ENCODE measurements around the gene RAB7A.
"Not testable (repeated sequence)": the region's sequence is repeated elsewhere in the genome, so short reads cannot be mapped to it uniquely, and the experiment has no call there.

The RAB7A gene

DNA sequence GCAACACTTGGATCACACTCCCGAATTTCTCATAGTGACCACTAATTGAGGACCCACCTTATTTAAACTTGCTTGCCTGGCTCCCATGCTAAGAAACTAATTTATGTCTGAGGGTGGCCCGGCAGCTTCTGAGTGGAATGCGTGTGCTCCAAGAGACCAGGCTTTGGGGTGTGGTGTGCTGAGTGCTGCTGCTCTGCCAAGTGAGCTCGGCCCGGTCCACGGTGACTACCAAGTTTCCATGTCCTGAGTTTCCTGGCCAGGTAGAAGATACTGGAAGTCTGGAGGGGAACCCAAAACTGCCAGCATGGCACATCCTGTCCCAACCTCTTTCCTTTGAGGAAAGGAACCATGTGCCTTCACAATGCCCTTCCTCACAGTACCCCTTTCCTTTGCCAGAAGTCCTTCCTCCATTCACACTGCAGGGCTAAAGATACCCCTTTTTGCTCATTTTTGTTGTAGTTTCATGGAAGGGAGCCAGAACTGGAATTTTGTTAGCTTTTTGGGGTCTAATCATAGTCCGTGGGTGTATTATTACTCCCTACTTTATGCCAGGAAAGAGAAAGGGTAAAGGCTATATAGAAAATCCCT, 94.4 kb downstream of the RAB7A start:
- no peak for DNase-seq (ENCODE audit: low spot score)

DNA sequence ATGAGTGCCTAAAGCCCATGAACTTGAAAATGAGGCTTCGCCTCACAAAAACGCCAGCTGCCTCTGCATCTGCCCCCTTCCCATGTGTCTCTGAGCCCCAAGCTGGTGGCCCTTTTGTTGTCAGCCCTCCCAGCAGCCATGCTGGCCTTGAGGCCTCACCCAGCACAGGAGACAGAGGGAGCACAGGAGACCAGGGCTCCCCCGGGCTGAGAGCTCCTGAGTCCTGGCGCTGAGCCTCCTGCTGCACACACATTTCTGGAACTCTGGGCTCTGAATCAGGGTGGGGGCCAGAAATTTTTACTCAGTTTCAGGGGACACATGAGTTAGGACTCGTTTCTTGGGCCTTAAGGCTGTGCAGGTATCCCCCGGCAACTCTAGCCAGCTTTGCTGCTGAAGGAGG, 97.0 kb downstream of the RAB7A start:
- DNase-seq (ENCODE audit: low spot score) = no peak

DNA sequence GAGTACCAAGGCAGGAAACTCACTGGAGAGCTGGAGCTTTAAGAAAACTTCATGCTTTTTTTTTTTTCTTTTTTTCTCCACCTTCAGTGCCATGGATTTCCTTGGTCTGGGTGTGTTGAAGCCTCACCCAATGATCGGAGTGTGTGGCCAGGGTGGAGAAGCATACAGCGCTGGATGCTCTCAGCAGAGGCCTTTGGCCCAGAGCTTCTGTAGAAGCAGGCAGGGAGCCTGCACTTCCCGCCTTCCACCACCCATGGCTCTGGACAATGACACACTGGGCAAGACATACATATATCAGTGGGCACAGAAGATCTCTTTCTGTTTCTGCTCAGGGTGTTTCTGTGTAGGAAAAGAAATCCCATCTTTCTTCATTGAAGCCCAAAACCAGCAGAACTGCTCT, 97.6 kb downstream of the RAB7A start:
- DNase-seq (ENCODE audit: low spot score) = no peak

DNA sequence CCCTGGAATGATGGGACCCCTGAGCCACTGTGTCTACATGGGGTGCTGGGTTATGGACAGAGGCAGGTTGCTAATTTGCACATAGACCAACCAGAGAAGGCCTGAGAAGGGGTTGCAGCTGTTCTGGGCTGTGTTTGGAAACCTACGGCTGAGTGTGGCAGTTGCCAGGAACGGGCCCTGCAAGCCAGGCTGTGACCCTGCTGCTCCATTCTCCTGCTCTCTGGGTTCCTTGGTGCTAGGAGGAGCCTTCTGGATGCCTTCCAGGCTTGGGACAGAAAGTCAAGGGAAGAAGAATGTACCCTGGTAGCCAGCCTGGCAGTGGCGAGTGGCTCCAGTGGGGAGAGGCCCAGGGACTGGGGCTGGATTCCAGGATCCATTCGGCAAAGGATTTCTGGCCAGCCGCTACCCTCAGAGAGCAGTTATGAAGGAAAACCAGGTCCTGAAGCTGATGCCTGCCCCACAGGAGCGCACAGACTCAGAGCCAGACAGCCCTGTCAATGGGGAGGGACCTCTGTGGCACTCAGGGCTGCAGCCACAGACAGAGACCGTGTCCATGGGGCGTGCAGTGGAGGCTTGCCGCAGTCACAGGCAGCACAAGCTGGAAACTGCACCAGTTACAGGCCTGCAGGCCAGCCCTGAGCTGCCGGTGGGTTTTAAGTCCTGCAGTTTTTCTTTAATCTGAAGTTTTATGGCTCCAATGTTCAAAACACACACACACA, 98.3 kb downstream of the RAB7A start:
- no peak for DNase-seq (ENCODE audit: low spot score)

DNA sequence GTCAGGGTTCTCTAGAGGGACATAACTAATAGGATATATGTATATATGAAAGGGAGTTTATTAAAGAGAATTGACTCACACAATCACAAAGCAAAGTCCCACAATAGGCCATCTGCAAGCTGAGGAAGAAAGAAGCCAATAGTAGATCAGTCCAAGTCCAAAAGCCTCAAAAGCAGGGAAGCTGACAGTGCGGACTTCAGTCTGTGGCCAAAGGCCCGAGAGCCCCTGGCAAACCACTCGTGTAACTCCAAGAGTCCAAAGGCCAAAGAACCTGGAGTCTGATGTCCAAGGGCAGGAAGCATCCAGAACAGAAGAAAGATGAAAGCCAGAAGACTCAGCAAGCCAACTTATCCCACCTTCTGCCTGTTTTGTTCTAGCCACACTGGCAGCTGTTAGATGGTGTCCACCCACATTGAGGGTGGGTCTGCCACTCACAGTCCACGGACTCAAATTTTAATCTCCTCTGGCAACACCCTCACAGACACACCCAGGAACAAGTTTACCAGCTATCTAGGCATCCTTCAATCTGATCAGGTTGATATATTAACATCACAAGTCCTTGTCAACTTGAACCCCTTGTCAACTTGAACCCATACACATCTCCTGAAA, 99.2 kb downstream of the RAB7A start:
- DNase-seq (ENCODE audit: low spot score) = no peak

DNA sequence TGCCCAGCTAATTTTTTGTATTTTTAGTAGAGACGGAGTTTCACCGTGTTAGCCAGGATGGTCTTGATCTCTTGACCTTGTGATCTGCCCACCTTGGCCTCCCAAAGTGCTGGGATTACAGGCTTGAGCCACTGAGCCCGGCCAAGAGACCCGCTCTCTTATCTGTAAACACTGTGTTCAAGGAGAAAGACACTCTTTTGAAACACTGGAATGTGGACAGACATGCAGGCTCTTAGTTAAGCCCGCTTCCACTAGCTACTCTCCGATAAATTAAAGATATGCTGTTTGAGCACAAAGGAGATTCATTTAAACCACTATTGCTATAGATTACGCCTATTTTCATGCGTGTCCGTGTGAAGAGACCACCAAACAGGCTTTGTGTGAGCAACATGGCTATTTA, 103.1 kb downstream of the RAB7A start:
- DNase-seq (ENCODE audit: low spot score) = not testable (repeated sequence)

- not testable (repeated sequence) for DNase-seq (ENCODE audit: low spot score)
These were observed 104.1 kb downstream of the RAB7A start for GRCh38 chr3:128829925-128830625.

GRCh38 chr3:128830762-128831161, 104.8 kb downstream of the RAB7A start:
- not testable (repeated sequence) for DNase-seq (ENCODE audit: low spot score)

- DNase-seq (ENCODE audit: low spot score) = not testable (repeated sequence)
These were observed 107.0 kb downstream of the RAB7A start for GRCh38 chr3:128832979-128833378.

DNA sequence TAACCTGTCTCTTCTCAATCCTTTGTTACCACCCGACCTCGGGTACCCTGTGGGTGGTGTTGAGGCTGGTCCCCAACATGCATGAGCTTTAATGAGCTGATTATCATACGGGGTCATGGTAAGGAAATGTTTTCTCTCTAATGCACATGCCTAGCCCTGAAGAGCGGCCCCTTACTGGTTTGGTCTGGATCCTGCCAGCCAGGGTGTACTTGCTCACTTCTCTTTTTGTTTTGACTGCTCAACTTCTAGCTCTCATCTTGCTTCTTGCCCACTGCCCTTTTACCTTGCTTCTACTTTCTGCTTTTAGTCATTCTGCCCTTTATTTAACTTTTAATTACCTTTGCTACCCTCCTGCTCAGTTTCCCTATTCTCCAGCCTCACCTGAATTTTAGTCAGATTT, 109.1 kb downstream of the RAB7A start:
- DNase-seq (ENCODE audit: low spot score) = no peak

GRCh38 chr3:128841926-128842920, 116.2 kb downstream of the RAB7A start:
- DNase-seq (ENCODE audit: low spot score) = no peak

DNA sequence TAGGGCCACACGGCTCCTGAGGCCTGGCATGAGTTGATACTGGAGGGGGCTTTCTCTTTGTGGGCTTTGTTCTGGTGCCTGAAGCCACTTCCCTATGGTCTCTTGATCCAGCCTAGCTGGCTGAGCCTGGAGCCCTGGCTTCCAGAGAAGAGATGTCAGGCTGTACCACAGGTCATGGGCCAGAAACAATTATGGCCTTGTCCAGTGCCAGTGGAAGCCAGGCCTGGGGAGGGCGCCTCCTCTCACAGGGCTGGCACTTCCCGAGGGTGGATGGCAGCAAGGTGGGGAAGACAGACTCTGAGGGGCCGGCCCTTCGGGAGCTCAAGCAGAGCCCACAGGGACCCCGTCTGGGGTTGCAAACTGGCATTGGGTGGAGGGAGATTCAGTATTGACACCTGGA, 118.5 kb downstream of the RAB7A start:
- no peak for DNase-seq (ENCODE audit: low spot score)

DNA sequence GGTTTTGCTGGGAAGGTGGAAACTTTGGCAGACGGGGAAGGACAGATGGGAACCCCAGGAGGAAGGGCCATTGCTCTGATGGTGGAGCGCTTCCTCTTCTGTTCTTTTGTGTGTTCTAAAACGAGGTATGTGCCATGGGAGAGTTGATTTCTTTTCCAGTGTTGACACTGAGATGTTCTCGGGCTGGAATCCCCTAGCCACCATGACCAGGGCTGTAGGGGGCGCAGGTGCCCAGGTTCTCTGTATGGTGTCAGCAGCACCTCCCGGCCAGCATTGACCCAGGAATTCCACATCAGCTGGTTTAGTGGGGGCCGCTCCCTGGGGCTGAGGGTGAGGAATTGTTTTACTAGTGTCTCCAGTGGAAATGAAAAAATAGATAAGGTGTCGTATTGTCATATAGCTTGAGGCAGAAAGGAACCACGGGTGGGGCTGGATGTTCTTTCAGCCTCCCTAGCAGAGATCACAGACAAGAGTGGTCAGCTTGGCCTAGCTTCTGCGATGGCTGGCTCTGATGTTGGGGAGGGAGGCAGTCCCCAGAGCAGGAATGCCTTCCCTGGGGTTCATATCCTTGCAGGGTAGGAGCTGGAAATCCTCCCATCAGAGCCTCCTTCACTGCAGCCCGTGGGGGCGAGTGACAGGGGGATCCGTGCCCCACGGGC, 119.3 kb downstream of the RAB7A start:
- no peak for DNase-seq (ENCODE audit: low spot score)

DNA sequence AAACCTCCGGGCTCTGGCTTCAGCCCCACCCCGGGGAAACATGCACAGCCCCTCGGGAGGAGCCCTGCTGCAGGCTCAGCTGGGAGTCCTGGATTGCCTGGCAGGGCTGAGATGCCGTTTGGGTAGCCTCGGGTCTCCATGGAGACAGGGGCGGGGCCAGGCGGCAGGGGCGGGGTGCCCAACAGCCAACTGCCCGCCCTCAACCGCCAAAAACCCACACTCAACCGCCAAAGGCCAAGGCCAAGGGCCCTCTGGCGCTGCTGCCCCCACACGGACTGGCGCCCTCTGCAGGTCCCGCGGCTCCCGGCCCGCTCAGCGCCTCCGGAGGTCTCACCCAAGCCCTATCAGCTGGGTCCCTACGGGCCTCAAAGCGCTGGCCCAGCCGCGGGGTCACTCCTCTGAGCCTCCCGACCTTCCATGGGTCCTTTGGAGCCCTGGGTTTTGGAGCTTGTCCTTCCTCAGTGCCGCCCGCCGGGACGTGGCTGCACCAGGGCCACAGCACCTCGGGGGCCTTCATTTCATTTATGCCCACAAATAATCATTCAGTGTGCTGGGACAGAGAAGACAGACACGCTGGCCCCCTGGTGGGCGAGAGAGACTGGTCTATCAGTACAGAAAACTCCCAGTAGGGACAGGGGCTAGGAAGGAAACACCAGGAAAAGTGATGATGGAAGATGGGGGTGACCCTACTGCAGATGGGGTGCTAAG, 119.9 kb downstream of the RAB7A start:
- DNase-seq (ENCODE audit: low spot score) = peak; percentile 95

GRCh38 chr3:128846486-128846891, 120.5 kb downstream of the RAB7A start:
- no peak for DNase-seq (ENCODE audit: low spot score)

GRCh38 chr3:128847666-128848370, 121.8 kb downstream of the RAB7A start:
- no peak for DNase-seq (ENCODE audit: low spot score)

DNA sequence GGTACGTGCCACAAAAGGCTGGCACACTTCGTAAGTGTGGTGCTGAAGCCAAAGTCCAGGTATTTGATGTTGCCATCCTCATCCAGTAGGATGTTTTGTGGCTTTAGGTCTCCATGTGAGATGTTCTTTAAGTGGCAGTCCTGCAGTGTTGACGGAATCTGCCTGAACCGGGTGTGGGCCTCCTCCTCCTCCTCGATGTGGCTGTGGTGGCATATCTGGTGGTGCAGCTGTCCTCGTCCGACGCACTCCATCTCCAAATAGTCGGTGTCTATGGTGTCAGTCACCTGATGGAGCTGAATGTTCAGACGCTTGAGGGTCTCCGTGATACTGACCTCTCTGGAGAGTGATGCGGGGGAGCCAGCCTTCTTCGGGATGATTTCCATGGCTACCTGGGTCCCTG, 123.0 kb downstream of the RAB7A start:
- no peak for DNase-seq (ENCODE audit: low spot score)

DNA sequence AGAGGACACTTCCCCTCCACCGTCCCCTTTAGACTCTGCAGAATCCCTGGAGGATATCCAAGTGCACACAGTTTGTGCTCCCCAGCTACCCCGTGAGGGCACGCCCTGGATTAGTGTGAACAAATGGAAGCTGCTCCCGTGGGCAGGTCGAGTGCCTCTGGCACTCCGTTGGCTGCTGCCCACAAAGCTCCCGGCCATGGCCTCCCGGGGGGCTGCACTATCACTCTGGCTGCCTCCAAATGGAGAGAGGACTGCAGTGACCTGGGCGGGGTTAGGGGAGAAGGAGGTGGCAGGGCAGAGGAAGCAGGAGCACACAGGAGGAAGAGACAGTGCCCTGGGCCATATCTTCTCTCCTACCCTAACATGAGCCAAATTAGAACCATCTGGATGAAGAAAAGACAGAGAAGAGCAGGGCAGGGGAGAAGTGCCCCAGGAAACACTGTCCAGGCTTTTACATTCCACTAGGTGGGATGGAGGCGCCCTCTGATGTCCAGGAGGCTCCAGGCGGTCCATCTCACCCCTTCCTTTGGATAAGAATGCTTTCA, 124.0 kb downstream of the RAB7A start:
- peak; percentile 35 for DNase-seq (ENCODE audit: low spot score)

DNA sequence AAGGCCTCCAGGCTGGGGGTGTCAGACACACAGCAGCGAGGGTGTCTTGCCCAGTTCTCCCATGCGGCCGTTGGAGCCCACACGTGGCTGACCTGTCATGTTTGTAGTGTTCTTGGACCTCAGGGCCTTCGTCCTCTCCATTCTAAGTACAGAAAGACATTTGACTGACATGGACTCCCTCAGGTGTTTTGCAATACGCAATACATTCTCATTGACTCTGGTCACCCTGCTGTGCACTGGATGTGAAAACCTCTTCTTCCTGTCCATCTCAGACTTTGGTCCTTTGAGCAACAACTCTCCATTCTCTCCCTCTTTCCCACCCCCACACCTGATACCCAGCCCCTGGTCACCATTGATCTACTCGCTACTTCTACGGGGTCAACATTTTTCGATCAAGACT, 124.6 kb downstream of the RAB7A start:
- no peak for DNase-seq (ENCODE audit: low spot score)

DNA sequence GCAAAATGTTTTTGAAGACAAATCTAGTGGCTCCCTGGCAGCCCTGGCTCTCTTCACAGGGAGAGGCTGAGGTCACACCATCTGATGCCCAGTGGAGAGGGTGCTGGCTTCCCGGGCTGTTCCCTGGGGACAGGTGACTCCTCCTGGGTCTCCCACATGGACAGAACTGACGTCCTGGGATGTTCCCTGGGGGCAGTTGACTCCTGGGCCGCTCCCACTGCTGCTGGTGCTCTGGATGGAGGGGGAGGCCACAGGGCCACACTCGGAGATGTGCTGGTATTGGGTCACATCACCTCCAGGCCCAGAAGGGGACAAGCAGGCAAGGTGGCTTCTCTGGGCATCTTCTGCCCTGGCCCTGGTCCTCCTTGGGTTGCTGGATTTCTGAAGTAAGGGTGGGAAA, 125.6 kb downstream of the RAB7A start:
- no peak for DNase-seq (ENCODE audit: low spot score)

Data from GM03348 (cell line).